ENCODE results near the gene CMTR1.

DNA sequence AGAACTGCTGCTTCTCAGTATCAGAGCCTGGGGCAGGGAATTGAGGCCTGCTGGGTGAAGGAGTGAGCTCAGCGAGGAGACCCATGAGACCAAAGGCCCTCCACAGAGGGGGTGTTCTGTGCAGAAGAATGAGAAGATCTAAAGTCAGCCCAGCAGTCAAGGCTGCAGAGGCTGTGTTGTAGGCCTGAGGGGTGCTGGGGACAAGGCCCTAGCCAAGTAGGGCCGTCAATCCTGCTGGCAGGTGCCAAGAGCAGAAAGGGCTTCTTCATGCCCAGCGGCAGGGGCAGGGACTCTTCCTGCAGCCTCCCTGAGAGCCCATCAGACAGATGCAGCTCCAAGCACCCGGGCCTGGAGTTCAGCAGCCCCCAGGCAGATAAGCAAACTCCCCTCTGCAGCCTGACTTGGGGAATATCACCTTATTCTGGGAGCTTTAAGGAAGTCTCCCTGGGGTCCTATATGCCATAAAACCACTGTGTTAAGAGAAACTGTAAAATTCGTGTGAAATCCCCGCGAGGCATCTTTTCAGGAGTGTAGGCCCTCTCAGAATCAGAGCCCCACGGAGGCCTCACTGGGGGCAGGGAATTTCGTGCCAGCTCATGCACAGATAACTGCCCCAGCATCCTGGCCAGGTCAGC lies 57.6 kb downstream of the CMTR1 start:
- TF ChIP-seq CTCF (conservative IDR thresholded peaks at IDR 0.05 in 1 of 2, IDR thresholded peaks at IDR 0.05 in 1 of 2; ENCODE audit: extremely low read depth in 1 of 2, insufficient read depth in 1 of 2, low read depth in 1 of 2, low read length in 2 of 2) = no peak
- TF ChIP-seq EZH2 (IDR thresholded peaks at IDR 0.05; ENCODE audit: borderline replicate concordance, low read length) = no peak
